NCI-H69 (cell line): ENCODE data around the gene CPA2.
"Not testable (repeated sequence)": the region's sequence is repeated elsewhere in the genome, so short reads cannot be mapped to it uniquely, and the experiment has no call there.

Experiments
- DNase-seq: peaks from one replicate; lab custom pipeline; 2025; lab: John Stamatoyannopoulos, UW

Gene CPA2

GRCh38 chr7:130309986-130310385 is 43.3 kb downstream of the CPA2 start:
- DNase-seq = no peak

GRCh38 chr7:130314305-130314704 is 47.6 kb downstream of the CPA2 start:
- DNase-seq = no peak

- no peak for DNase-seq
These were observed 52.9 kb downstream of the CPA2 start for GRCh38 chr7:130319541-130319940.

GRCh38 chr7:130321542-130322229 is 55.0 kb downstream of the CPA2 start:
- DNase-seq = not testable (repeated sequence)

GRCh38 chr7:130322615-130323014 is 56.0 kb downstream of the CPA2 start:
- DNase-seq = peak; percentile 27

GRCh38 chr7:130324306-130324943 is 57.8 kb downstream of the CPA2 start:
- peak; percentile 56 for DNase-seq

- DNase-seq = peak; percentile 58
These were observed 63.0 kb downstream of the CPA2 start for GRCh38 chr7:130329681-130330080.

GRCh38 chr7:130332259-130333053 is 65.8 kb downstream of the CPA2 start:
- peak; percentile 28 for DNase-seq

- no peak for DNase-seq
These were observed 67.2 kb downstream of the CPA2 start for GRCh38 chr7:130333832-130334231.

- DNase-seq = no peak
These were observed 67.6 kb downstream of the CPA2 start for GRCh38 chr7:130334274-130334673.

GRCh38 chr7:130337410-130337971 is 70.8 kb downstream of the CPA2 start:
- no peak for DNase-seq

- DNase-seq = no peak
These were observed 71.6 kb downstream of the CPA2 start for GRCh38 chr7:130338233-130338632.
